Effector CD8-positive, alpha-beta T cell (primary cell): Measurements from ENCODE around the gene LHFPL4.
"Not testable (repeated sequence)": the region's sequence is repeated elsewhere in the genome, so short reads cannot be mapped to it uniquely, and the experiment has no call there.

Source experiments
- DNase-seq: peaks from one replicate; lab custom pipeline; 2025; lab: John Stamatoyannopoulos, UW
- total RNA-seq, 4 experiments: gene quantifications; one replicate each; lab custom pipeline; 2026; lab: John Stamatoyannopoulos, UW

The LHFPL4 gene
- 0 reads per million in 4 experiments for total RNA-seq

GRCh38 chr3:9553021-9553947 lies at the start of gene LHFPL4:
LHFPL4 (minus strand) TSS chr3:9553822; CDS start chr3:9552679, 1,143 bp downstream.
- DNase-seq: no peak

DNA sequence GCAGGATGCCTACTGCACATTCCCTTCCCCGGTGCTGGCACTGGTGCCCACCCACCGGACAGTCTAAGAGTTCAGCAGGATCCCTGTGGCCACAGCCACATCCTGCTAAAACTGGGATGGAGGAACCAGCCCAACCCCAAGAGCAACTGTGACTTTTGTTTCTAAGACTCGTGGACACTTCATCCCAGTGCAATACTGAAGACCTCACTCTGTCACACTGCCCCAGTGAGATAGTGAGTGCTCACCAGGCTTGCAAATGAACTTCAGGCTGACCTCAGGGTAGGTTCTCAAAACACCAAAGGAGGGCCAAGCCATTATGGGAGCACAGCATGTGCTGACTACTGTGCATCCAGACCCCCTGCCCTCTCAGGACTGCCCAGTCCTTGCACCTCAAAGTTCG lies 49.0 kb upstream of the LHFPL4 start:
- DNase-seq: no peak

DNA sequence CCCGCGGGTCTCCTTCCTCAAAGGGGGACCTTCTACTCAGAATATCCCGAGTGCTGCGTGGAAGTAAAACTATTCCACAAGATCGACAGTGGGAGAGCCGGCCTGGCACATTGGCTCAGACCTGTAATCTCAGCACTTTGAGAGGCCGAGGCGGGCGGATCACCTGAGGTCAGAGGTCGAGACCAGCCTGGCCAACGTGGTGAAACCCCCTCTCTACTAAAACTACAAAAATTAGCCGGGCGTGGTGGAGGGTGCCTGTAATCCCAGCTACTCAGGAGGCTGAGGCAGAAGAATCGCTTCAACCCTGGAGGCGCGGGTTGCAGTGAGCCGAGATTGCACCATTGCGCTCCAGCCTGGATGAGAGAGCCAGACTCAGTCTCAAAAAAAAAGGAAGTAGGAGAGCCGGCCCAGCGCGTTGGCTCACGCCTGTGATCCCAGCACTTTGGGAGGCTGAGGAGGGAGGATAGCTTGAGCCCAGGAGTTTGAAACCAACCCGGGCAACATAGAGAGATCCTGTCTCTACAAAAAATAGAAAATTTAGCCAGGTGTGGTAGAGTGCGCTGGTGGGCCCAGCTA lies 47.5 kb upstream of the LHFPL4 start:
- not testable (repeated sequence) for DNase-seq

GRCh38 chr3:9600597-9600996 lies 47.0 kb upstream of the LHFPL4 start:
- no peak for DNase-seq

- DNase-seq: no peak
Measured at GRCh38 chr3:9598783-9599387, 45.3 kb upstream of the LHFPL4 start.

- no peak for DNase-seq
Measured at GRCh38 chr3:9595877-9596276, 42.3 kb upstream of the LHFPL4 start.

DNA sequence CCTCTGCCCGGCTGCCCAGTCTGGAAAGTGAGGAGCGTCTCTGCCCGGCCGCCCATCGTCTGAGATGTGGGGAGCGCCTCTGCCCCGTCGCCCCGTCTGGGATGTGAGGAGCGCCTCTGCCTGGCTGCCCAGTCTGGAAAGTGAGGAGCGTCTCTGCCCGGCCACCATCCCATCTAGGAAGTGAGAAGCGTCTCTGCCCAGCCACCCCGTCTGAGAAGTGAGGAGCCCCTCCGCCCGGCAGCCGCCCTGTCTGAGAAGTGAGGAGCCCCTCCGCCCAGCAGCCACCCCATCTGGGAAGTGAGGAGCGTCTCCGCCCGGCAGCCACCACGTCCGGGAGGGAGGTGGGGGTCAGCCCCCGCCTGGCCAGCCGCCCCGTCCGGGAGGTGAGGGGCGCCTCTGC lies 38.2 kb upstream of the LHFPL4 start:
- not testable (repeated sequence) for DNase-seq

GRCh38 chr3:9590282-9590791 lies 36.7 kb upstream of the LHFPL4 start:
- no peak for DNase-seq

DNA sequence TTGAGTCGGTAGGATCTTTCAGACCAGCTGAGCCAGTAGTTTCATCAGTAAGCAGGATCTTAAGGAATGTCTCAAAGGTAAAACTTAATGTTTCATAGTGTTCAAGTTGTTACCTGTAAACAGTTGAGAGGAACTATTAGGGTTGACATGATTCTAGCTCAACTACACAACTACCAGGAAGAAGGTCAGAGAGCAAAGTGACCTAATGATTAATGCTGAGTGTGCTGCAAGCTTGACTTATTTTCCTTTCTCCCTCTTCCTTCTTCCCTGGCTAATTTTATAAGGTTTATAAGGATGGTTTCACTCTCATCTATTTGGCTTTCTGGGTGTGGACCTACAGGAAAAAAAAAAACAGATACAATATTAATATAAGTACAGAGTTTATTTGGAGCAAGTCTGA lies 30.2 kb upstream of the LHFPL4 start:
- no peak for DNase-seq

DNA sequence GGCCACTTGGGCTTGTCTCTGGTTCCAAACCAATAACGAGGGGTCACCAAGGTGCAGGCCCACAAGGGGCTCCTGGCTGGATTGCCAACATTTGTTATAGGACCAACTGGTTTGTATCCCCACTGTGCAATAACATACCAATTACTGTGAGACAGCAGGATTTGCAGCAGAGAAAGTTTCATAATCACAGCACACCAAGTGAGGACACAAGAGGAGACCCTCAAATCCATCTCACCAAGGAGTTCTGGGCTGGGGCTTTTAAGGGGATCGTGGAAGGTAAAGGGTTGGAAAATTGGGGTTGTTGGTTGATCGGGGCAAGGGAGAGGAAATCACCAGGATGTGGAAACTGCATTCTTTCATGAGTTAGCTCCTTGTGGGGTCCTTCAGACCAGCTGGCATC lies 29.7 kb upstream of the LHFPL4 start:
- no peak for DNase-seq

DNA sequence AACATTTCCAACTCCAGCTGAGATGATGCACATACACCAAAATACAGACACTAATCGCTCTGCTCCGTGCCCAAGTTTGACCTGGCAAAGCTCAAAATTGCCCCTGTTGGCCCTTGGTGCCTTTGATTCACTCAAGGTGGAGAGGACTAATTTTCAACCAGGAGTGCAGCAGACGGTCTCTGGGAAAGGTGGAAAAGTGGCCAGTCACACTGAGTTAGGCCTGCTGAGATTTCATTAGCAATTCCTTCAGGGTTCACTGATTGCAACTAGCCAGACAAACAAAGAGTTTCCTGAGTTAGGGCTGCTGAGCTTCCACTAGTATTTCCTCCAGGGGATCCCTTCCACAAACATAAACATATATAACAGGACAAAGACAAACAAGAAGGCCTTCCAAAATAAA lies 28.7 kb upstream of the LHFPL4 start:
- DNase-seq: no peak

DNA sequence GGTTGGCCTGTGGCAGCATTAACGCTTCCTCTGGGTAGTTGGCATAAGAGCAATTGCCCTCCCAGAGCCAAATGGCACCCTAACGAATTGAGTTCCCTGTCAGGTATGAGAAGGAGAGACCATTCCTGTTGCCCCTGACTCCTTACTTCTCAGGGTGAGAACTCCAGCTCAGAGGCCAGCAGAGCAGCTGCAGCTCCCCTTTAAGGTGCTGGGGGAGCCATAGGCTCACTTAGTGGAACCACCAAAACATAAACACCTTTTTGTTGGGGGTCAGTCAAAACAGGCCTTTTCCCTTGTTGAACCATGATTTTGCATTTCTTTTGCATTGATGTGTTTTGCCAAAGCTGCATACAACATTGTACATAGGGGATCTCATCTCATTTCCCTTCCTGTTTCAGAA lies 28.1 kb upstream of the LHFPL4 start:
- DNase-seq: no peak

- DNase-seq: no peak
Measured at GRCh38 chr3:9569054-9569453, 15.4 kb upstream of the LHFPL4 start.

GRCh38 chr3:9565316-9565715 lies 11.7 kb upstream of the LHFPL4 start:
- no peak for DNase-seq

DNA sequence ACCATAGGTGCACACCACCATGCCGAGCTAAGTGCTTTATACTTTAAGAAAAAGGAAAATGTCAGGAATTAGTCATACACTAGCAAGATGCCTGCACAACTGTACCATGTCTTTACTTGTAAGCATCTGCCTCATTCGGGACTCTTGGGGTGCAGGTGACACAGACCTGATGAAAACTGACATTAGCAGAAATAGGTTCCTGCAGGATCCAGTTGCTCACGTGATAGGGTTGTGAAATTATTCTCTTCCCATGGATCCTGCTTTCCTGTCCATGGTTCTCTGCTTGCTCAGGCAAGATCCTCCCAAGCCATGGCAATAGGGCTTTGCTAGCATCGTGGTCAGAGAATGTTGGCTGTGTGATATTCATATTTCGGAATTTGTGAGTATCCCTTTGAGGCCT lies 10.2 kb upstream of the LHFPL4 start:
- no peak for DNase-seq

GRCh38 chr3:9560056-9560455 lies 6.4 kb upstream of the LHFPL4 start:
- DNase-seq: not testable (repeated sequence)

DNA sequence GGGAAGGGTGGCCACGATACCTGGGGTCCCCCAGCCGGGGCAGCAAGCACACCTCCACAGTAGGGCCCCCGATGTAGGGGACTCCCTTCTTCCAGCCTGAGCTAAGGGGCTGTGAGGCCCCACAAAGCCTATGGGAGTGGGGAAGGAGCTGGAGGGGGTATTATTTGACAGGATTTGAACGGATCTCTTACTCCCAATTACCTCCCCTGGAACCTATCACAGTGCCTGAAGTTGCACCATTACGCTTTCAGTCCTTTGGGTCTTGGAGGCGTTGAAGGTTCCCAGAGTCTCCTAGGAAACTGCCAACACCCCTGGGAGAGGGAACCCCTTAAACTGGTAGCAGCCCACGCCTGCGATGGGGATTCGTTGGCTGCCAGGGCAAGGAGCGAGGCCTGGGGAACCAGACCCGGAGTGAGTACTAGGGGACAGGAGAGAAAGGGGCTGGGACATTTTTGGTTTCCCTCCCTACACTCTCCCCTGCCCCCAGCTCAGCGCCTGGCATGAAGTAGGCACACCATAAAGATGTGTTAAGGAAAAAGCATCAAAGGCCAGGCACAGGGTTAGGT lies 409 bp upstream of the LHFPL4 start:
- DNase-seq: no peak

GRCh38 chr3:9552252-9552999 lies 1.2 kb downstream of the LHFPL4 start:
- DNase-seq: no peak

DNA sequence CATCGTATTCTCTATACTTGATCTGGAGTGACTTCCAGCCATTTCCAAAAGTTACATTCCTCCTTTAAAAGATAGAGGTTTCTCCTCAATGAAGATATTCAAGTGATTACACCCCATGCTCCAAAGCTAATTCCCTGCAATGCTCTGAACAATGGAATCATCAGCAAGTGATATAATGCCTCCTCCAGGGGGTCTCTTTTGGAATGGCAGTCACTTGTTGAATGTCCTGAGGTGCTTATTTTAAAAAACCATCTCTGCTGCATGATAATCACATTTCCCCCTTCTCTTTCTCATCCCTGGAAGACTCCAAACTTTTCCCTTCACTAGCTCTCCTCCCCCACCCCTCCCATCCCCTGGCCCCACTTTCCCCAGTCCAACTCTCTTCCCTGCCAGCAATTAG lies 2.6 kb downstream of the LHFPL4 start:
- DNase-seq: no peak

- DNase-seq: no peak
Measured at GRCh38 chr3:9549600-9549999, 4.0 kb downstream of the LHFPL4 start.

- DNase-seq: no peak
Measured at GRCh38 chr3:9548991-9549390, 4.6 kb downstream of the LHFPL4 start.

GRCh38 chr3:9542182-9542581 lies 11.4 kb downstream of the LHFPL4 start:
- DNase-seq: no peak
